ENCODE data around the gene RILPL2. TPM values are rescaled to one million over a fixed set of nuclear protein-coding genes. Genes with fewer than 3 reads are reported as not detected.

The RILPL2 gene
- total and polyA plus RNA-seq, 2 of the 13 experiments (the other 11 are each of a cell fraction or from before 2014, with no cell fraction given) = 2.7 to 8.1 TPM

- Histone ChIP-seq H3K4me2 (ENCODE audit: low read depth, low read length) (no peak overlapping the region), H3K36me3 (replicated peaks in 1 of 2; ENCODE audit: control insufficient read depth in 1 of 2, insufficient read depth in 2 of 2, low read length in 2 of 2) (peaks cover 32 to 67% of the 10 kb centered on the region in 2 experiments), H3K27me3 (ENCODE audit: control insufficient read depth in 1 of 2, insufficient read depth in 2 of 2, low read length in 2 of 2) (no peaks in the 10 kb centered on the region), H3K9me3 (ENCODE audit: low read length) (no peaks in the 10 kb centered on the region), H3K79me2 (ENCODE audit: insufficient read depth, low read length) (peaks cover 20% of the 10 kb centered on the region), H3K9ac (ENCODE audit: insufficient read depth, low read depth, low read length) (no peak overlapping the region), H3K4me3 (replicated peaks in 1 of 3; ENCODE audit: insufficient read depth in 1 of 3, low read depth in 2 of 3, low read length in 3 of 3) (no peak overlapping the region), H4K20me1 (ENCODE audit: insufficient read depth, low read length) (no peaks in the 10 kb centered on the region), H3K4me1 (ENCODE audit: insufficient read depth, low read length) (no peaks in the 10 kb centered on the region), H3K27ac (ENCODE audit: extremely low read length, insufficient read depth, low read length) (no peak overlapping the region), H2AFZ (ENCODE audit: low read length) (no peak overlapping the region)
- DNase-seq (ENCODE audit: low spot score) = no peak
- ATAC-seq = no peak; the same call in 2 of the 3 replicates
- no peak for TF ChIP-seq ZBTB40 (IDR thresholded peaks at IDR 0.05)
- TF ChIP-seq ZBTB40 (CRISPR knock-in tag; IDR thresholded peaks at IDR 0.05) = no peak
- no peak for TF ChIP-seq ZSCAN31 (CRISPR knock-in tag; IDR thresholded peaks at IDR 0.05; ENCODE audit: low read depth)
- no peak for TF ChIP-seq ZNF614 (CRISPR knock-in tag; IDR thresholded peaks at IDR 0.05; ENCODE audit: borderline replicate concordance)
- no peak for TF ChIP-seq SKIL (CRISPR knock-in tag; IDR thresholded peaks at IDR 0.05; ENCODE audit: borderline replicate concordance)
- TF ChIP-seq SIX4 (CRISPR knock-in tag; IDR thresholded peaks at IDR 0.05) = no peak
- no peak for TF ChIP-seq CHD4 (IDR thresholded peaks at IDR 0.05; ENCODE audit: borderline replicate concordance, low read length)
- no peak for TF ChIP-seq SOX6 (IDR thresholded peaks at IDR 0.05)
- TF ChIP-seq SOX6 (CRISPR knock-in tag; IDR thresholded peaks at IDR 0.05) = no peak
- in situ Hi-C loops (cut with HindIII; ENCODE audit: extremely low pct_ligation_motif_present, low pct_unique_long_range_greater_than_20kb) = no loop called here
- ChIA-PET CTCF (ENCODE audit: low intra/inter-chr PET ratio, low total read pairs) (no interaction called here), POLR2A (interaction anchor here (1.4 kb wide), 1 partner anchor 16 kb away, joined by 3 read pairs; the partner anchor contains the start of gene KMT5A)
- no TSS peak for BruUV-seq (replicated peaks)
- FAIRE-seq = no peak
- WGBS (ENCODE audit: low lambda C conversion rate) = 92% methylated on average over 6 of the region's 6 CpGs
- intact Hi-C loops (cut with micrococcal nuclease; ENCODE audit: unreplicated experiment) = no loop called here
Observed at GRCh38 chr12:123399255-123399617, 37.2 kb downstream of the RILPL2 start.

All from HepG2 (cell line).